ES-I3 (cell line): ENCODE data around the gene DNAAF9.
"Not testable (repeated sequence)": the region's sequence is repeated elsewhere in the genome, so short reads cannot be mapped to it uniquely, and the experiment has no call there.

Source experiments
- H3K36me3 ChIP-seq: 2 replicates; pipeline ENCODE4 v1.6.1; 2013; ENCODE audit warnings: mild to moderate bottlenecking, low read length, control low read depth, moderate library complexity; ENCODE audit not compliant: insufficient read depth
- H3K4me1 ChIP-seq: 2 replicates; pipeline ENCODE4 v1.6.1; 2013; ENCODE audit warnings: mild to moderate bottlenecking, control low read depth, low read length; ENCODE audit not compliant: insufficient read depth
- H3K9ac ChIP-seq: 2 replicates; pipeline ENCODE4 v1.6.1; 2013; ENCODE audit warnings: low read depth, mild to moderate bottlenecking, low read length, moderate library complexity
- H3K9me3 ChIP-seq: 2 replicates; pipeline ENCODE4 v1.6.1; 2013; ENCODE audit warnings: mild to moderate bottlenecking, low read length, moderate library complexity; ENCODE audit not compliant: control insufficient read depth, insufficient read depth

DNAAF9 gene

DNA sequence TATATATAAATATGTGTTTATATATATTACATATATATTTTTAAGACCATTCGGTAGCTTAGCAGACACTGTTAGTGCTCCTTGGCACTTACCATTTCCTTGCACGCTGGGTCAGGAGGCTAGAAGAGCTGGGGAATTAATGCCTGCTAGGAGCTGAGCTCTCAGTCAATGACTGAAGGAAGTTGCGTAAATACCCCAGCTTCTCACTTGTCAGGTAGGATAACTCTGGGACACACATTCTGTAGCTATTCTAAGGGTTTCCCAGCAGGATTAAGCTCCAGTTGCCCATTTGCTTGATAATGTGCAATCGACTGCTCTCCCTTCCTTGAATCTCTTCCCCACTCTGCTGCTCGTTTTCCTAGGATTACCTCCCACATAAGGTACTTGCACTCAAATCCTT lies 15.7 kb upstream of the DNAAF9 start:
- Histone ChIP-seq H3K4me1 (peaks cover 3% of the 10 kb centered on the region; the same call in 1 of the 2 replicates), H3K36me3 (no peaks in the 10 kb centered on the region), H3K9me3 (no peaks in the 10 kb centered on the region), H3K9ac (no peak overlapping the region)

DNA sequence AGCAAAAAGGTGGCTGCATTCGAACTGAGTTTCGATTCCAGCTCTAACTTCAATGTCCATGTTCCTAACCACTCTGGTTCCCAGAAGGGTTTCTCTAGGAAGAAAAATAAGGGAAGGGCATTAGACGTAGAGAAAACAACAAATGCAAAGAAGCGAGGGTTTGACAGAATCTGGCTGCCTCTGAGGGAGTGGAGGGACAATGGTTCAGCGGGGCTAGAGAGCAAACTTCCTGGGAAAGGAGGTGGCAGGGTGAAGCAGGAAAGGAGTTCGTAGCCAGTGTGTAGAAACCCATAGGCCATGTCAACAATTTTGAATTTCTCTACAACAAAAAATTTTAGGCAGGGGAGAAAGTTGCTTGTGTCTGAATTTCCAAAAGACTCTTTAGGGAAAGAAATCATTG lies 14.5 kb upstream of the DNAAF9 start:
- Histone ChIP-seq H3K9ac (no peak overlapping the region), H3K9me3 (no peaks in the 10 kb centered on the region), H3K36me3 (no peaks in the 10 kb centered on the region), H3K4me1 (peaks cover 3% of the 10 kb centered on the region; the same call in 1 of the 2 replicates)

DNA sequence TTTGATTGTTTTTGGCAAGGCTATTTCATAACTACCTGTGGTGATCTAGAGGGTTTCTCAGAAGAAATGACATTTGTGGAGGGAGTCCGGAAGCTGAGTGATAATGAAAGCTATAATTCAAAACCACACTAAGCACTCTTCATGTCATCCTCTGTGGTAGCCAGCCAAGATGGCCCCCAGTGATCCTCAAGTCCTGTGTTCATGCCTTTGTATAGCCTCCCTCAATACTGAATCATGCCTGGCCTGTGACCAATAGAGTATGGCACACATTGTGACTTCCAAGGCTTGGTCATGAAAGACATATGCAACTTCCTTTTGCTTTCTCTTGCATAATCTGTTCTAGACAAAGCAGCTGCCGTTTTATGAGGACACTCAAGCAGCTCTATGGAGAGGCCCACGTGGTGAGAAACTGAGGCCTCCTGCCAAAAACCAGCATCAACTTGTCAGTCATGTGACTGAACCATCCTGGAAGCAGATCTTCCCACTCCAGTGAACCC lies 12.8 kb upstream of the DNAAF9 start:
- Histone ChIP-seq H3K9ac (no peak overlapping the region), H3K4me1 (peaks cover 3% of the 10 kb centered on the region; the same call in 1 of the 2 replicates)

DNA sequence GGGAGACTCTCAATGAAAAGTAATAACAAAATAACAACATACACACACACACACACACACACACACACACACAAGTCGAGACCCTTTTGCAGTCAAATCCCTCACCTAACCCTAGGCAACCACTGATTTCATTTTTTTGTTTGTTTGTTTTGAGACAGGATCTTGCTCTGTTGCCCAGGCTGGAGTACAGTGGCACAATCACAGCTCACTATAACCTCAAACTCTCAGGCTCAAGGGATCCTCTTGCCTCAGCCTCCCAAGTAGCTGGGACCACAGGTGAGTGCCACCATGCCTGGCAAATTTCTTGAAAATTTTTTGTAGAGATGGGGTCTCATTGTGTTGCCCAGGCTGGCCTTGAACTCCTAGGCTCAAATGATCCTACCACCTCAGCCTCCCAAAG lies 10.7 kb upstream of the DNAAF9 start:
- not testable (repeated sequence) for H3K9me3 ChIP-seq, H3K9ac ChIP-seq, H3K36me3 ChIP-seq, H3K4me1 ChIP-seq

More for the DNA sequence above, 12.8 kb upstream of the DNAAF9 start:
- Histone ChIP-seq H3K9me3 (no peaks in the 10 kb centered on the region), H3K36me3 (no peaks in the 10 kb centered on the region; the same call in 1 of the 2 replicates)

DNA sequence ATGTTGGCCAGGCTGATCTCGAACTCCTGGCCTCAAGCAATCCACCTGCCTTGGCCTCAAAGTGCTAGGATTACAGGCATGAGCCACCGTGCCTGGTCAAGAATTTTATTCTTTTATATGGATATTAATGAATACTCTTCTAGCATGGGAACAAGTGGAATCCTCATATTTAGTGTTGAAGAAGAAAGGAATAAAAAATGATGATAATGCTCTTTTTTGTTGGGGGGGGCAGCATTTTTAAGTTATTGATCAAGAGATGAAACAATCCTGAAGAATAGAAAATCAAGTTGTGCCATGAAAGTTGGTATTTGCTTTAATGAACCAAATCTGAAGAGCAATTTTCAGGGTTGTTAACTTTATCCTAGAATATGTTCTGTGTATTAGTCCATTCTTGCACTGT lies 6.7 kb upstream of the DNAAF9 start:
- H3K9me3 ChIP-seq: no peaks in the 10 kb centered on the region
- H3K4me1 ChIP-seq: no peaks in the 10 kb centered on the region
- no peak overlapping the region for H3K9ac ChIP-seq
- H3K36me3 ChIP-seq: no peaks in the 10 kb centered on the region; the same call in 1 of the 2 replicates

DNA sequence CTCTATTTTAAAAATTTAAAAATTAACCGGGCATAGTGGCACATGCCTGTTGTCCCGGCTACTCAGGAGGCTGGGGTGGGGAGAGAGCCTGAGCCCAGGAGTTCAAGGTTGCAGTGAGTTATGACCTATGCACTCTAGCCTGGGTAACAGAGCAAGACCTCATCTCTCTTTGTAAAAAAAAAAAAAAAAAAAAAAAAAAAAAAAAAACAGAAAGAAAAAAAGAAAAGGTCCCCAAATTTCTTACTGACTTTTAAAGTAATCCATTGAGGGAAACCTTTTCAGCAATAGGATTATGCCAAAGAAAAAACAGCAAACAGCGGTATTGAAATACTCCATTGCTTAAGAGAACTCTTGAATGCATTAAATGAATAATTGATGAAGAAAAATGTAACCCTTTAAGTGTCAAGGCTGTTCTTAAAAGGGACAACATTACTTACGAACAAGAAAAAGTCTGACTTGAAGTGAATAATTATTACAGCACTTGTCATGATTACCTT lies 6.0 kb upstream of the DNAAF9 start:
- Histone ChIP-seq H3K9ac (no peak overlapping the region), H3K9me3 (no peaks in the 10 kb centered on the region), H3K4me1 (no peaks in the 10 kb centered on the region), H3K36me3 (no peaks in the 10 kb centered on the region; the same call in 1 of the 2 replicates)

DNA sequence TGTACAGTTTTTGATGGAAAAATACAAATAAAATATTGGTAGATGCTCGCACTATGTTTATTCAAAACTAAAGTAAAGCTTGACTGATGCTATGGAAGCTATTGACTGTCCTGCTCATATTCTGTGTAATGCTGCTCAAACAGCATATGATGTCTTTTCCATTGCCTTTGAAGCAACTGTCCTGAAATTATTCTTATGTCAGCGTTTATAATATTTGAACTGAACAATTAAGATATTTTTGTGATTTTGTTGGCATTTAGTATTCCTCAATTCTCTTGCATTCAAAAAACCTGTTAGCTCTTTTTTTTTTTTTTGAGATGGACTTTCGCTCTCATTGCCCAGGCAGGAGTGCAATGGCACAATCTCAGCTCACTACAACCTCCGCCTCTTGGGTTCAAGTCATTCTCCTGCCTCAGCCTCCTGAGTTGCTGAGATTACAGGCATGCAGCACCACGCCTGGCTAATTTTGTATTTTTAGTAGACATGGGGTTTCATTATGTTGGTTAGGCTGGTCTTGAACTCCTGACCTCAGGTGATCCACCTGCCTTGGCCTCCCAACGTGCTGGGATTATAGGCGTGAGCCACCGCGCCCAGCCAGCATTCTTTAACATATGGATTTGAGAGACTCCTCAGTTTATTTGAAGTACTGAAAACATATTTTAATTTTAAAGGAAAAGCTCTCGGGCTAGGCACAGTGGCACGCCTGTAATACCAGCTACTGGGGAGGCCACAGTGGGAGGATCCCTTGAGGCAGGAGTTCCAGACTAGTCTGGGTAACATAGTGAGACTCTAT lies 5.3 kb upstream of the DNAAF9 start:
- H3K9me3 ChIP-seq: no peaks in the 10 kb centered on the region
- no peak overlapping the region for H3K9ac ChIP-seq
- H3K4me1 ChIP-seq: no peaks in the 10 kb centered on the region
- no peaks in the 10 kb centered on the region; the same call in 1 of the 2 replicates for H3K36me3 ChIP-seq

DNA sequence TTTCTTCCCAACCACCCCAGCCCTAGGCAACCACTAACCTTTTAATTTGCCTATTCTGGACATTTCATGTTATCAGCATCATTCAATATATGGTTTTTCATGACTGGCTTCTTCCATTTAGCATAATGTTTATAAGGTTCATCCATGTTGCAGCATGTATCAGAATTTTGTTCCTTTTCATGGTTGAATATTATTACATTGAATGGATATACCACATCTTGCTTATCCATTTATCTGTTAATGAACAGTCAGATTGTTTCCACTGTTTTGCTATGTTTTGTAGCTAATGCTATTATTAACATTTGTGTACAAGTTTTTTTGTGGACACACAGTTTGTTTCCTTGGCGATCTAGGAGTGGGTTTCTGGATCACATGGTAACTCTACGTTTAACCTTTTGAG lies 3.0 kb upstream of the DNAAF9 start:
- no peak overlapping the region for H3K9ac ChIP-seq
- no peaks in the 10 kb centered on the region for H3K36me3 ChIP-seq
- H3K9me3 ChIP-seq: no peaks in the 10 kb centered on the region
- no peaks in the 10 kb centered on the region for H3K4me1 ChIP-seq

DNA sequence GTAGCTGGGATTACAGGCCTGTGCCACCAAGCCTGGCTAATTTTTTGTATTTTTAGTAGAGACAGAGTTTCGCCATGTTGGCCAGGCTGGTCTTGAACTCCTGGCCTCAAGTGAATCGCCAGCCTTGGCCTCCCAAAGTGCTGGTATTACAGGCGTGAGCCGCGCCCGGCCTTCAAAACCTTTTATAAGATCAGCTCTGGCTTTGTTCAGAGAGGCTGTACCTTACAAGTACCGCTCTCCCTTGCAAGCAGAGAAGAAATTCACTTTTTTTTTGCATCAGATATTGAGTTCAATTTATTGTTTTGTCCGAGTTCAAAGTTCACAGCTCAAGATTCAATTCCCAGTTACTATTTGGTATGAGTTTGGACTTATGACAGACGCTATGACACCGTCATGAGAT lies 1.9 kb upstream of the DNAAF9 start:
- Histone ChIP-seq H3K9ac (no peak overlapping the region; the same call in 1 of the 2 replicates), H3K36me3 (no peaks in the 10 kb centered on the region), H3K4me1 (no peaks in the 10 kb centered on the region)

DNA sequence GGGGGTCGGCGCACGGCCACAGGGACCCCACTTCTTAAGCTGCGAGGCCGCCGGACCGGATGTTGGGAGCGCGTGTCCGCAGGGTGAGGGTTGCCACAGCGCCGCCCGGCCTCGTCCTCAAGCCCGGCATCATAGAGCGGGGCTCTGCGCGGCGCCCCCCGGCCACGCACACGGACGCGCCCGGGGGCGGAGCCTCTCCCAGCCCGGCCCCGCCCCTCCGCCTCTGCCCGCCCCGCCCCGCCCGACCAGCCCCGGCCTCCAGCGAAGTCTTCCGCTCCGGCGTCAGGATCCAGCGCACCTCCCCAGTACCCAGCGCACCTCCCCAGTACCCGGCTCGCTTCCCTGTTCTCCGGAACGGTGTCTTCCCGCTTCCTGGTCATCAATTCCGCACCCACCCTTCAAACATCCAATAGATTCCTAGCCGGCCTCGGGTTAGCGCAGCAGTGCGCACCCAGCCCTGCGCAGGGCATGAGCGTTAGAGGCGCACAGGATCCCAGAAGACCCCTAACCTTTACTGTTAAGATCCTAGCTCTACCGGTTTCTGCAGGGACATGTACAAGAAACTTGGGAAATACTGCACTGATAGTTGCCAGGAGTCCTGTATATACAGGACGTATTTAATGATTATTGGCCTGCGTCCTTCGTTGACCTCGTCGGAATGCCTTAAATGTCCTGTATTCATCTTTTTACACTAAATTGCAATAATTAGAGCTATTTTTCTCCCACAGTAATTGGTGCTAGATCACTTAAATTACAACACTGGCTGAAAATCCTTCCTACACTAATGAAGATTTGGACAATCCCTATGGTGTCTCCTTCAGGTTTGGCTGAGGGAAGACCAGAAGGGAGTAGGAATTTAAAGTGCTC lies 535 bp upstream of the DNAAF9 start:
- Histone ChIP-seq H3K4me1 (no peaks in the 10 kb centered on the region), H3K9me3 (no peaks in the 10 kb centered on the region), H3K36me3 (no peaks in the 10 kb centered on the region), H3K9ac (peak overlapping the region; percentile 71)

More for the DNA sequence above, 1.9 kb upstream of the DNAAF9 start:
- no peaks in the 10 kb centered on the region for H3K9me3 ChIP-seq

DNA sequence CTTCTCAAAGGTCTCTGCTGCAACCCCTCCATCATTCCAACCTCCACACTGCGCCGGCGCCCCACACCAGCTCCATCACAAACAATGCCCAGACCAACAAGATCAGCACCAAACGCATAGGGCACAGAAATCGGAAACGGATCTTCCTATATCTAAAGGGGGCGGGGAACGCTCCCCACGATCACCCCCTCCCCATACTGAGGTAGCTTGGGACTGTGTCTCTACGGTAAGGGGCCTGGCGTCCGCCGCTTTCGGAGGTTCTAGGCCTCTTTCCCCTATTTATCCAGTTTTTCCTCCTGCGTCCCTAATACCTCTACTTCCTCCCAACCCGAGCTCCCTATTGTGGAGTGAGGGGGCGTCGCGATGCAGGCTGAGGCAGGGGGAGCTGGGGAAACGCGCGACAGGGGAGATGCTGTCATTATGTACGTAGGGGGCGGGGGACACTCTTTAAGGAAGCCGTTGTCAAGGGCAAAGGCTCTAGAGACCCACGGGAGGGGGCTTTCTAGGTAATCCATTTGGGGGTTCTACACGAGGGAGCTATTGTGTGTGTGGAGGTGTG lies 909 bp downstream of the DNAAF9 start:
- Histone ChIP-seq H3K9ac (peak overlapping the region; percentile 95), H3K36me3 (no peaks in the 10 kb centered on the region), H3K4me1 (no peaks in the 10 kb centered on the region), H3K9me3 (no peaks in the 10 kb centered on the region)

DNA sequence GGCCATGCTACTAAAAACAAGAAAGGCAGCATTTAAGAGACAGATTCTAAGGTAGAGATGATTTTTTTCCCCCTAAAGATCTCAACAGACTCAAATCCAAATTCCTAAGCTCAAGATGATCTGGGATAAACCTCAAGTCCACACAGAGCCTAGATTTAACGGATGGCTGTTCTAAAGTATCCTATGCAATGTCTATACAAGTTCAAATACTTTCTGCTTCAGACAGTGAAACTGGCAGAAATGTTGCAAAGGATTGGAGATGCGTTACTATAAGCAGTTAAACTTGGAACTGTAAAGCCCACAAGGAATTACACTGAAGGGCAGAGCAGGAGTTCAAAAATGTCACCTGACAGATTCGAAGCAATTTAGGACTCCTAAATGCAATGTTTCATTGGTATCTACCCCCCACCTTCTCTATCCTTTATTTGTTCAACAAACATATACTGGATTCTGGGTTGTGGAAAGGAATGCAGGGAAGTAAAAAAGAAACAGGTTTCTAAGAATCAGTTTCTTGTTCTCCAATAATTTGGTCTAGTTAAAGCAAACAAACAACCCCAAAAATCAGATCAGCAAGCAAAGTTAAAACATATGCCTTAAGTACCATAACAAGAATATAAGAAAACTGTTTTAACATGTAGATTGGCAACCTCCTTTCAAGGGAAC lies 1.6 kb downstream of the DNAAF9 start:
- Histone ChIP-seq H3K9me3 (no peaks in the 10 kb centered on the region), H3K4me1 (no peaks in the 10 kb centered on the region), H3K36me3 (no peaks in the 10 kb centered on the region), H3K9ac (peak overlapping the region; percentile 95; the same call in 1 of the 2 replicates)

DNA sequence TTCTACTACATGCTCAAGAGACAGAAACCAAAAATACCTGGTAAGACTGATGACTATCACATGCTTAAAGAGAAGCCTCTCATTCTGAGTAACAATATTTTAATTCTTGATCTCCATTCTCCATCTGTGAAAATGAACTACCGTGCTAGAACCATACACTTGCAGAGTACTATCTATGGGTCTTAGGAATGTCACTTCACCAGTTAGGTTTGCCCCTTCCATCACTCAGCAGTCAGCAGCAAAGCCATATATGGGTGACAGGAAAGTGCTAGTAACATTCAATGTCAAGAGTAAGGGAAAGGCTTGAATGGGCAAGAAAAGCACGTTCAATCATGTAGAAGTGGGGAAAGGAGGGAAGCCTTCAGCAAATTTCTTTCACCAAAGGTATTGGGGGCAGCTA lies 2.3 kb downstream of the DNAAF9 start:
- Histone ChIP-seq H3K4me1 (no peaks in the 10 kb centered on the region), H3K36me3 (no peaks in the 10 kb centered on the region), H3K9me3 (no peaks in the 10 kb centered on the region), H3K9ac (no peak overlapping the region)

DNA sequence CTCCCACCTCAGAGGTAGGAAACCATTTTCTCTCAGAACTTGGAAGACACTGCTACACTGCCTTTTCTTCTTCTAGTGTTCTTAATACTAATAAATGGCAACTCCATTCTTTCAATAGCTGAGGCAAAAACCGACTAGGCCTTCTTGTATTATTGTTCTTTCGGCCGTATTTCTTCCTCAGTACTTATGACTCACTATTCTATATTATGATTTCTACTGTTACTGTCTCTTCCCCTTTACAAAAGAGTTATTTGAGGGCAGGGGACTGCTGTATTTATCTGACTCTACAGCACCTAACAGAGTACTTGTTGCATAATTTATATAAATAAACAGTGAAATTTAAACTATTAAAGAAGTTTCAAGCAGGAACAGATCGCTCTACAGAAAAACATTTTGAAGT lies 3.1 kb downstream of the DNAAF9 start:
- Histone ChIP-seq H3K9me3 (no peaks in the 10 kb centered on the region), H3K4me1 (no peaks in the 10 kb centered on the region), H3K36me3 (no peaks in the 10 kb centered on the region), H3K9ac (no peak overlapping the region)
